ENCODE results near the gene COL11A2.

DNA sequence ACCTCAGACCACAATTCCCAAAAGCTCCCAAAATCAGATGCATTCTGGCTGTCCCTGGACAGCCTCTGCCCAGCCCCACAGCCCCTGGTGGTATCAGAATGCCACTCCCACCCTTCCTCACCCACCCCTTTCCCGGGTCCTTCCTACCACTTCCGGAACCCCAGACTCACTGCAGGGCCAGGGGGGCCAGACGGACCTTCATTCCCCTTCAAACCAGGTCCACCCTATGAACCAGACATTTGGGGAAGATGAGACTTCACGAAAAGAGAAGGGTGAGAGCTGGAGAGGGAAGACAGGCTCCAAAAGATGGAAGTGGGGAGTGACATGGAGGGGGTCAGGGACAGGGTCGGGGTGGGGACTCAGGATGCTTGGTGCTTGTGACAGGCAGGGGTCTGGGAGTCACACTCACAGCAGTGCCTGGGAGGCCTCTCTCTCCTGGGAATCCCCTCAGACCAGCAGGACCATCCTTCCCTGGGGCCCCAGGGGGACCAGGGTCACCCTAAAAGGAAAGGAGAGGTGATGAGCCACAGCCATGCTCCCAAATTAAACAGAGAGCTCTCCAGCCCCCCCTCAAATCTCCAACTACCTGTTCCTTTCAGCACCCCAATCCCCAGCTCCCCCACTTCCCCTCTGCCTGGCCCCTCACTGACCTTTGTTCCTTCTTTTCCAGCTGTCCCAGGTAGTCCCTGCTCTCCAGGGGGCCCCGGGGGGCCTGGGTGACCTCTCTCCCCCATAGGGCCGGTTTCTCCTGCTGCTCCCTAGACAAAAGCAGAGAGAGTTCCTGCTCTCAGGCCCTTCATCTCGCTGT lies 20.2 kb downstream of the COL11A2 start:
- TF ChIP-seq RAD21 (IDR thresholded peaks at IDR 0.05; ENCODE audit: low read depth), result no peak
- TF ChIP-seq, protein P1, sequence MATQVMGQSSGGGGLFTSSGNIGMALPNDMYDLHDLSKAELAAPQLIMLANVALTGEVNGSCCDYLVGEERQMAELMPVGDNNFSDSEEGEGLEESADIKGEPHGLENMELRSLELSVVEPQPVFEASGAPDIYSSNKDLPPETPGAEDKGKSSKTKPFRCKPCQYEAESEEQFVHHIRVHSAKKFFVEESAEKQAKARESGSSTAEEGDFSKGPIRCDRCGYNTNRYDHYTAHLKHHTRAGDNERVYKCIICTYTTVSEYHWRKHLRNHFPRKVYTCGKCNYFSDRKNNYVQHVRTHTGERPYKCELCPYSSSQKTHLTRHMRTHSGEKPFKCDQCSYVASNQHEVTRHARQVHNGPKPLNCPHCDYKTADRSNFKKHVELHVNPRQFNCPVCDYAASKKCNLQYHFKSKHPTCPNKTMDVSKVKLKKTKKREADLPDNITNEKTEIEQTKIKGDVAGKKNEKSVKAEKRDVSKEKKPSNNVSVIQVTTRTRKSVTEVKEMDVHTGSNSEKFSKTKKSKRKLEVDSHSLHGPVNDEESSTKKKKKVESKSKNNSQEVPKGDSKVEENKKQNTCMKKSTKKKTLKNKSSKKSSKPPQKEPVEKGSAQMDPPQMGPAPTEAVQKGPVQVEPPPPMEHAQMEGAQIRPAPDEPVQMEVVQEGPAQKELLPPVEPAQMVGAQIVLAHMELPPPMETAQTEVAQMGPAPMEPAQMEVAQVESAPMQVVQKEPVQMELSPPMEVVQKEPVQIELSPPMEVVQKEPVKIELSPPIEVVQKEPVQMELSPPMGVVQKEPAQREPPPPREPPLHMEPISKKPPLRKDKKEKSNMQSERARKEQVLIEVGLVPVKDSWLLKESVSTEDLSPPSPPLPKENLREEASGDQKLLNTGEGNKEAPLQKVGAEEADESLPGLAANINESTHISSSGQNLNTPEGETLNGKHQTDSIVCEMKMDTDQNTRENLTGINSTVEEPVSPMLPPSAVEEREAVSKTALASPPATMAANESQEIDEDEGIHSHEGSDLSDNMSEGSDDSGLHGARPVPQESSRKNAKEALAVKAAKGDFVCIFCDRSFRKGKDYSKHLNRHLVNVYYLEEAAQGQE (IDR thresholded peaks at IDR 0.05; ENCODE audit: low read depth), result no peak
- TF ChIP-seq USF1 (IDR thresholded peaks at IDR 0.05), result no peak
- no peak for TF ChIP-seq CREB1 (IDR thresholded peaks at IDR 0.05; ENCODE audit: low read depth)
- TF ChIP-seq TAF1 (IDR thresholded peaks at IDR 0.05; ENCODE audit: low read depth), result no peak
